Fibroblast of pulmonary artery (primary cell): ENCODE measurements around the gene FBLN1.
"Not testable (repeated sequence)": the region's sequence is repeated elsewhere in the genome, so short reads cannot be mapped to it uniquely, and the experiment has no call there.

Experiments
- DNase-seq: peaks from one replicate; pipeline ENCODE4 v3.0.0-alpha.2; 2010; ENCODE audit warnings: low read depth
- H3K4me3 ChIP-seq: replicated peaks from 2 replicates; pipeline ENCODE4 v1.5.1; 2011; ENCODE audit warnings: low read depth, mild to moderate bottlenecking, control low read depth, low read length, moderate library complexity
- TF ChIP-seq, protein P1 (sequence below): IDR thresholded peaks from 2 replicates; pipeline ENCODE4 v1.5.1; 2011; ENCODE audit warnings: mild to moderate bottlenecking, control low read depth, low read length, inconsistent platforms; ENCODE audit errors: missing control alignments

FBLN1 gene

GRCh38 chr22:45598596-45599217 lies 96.0 kb downstream of the FBLN1 start:
- H3K4me3 ChIP-seq: no peak overlapping the region
- TF ChIP-seq, protein P1, sequence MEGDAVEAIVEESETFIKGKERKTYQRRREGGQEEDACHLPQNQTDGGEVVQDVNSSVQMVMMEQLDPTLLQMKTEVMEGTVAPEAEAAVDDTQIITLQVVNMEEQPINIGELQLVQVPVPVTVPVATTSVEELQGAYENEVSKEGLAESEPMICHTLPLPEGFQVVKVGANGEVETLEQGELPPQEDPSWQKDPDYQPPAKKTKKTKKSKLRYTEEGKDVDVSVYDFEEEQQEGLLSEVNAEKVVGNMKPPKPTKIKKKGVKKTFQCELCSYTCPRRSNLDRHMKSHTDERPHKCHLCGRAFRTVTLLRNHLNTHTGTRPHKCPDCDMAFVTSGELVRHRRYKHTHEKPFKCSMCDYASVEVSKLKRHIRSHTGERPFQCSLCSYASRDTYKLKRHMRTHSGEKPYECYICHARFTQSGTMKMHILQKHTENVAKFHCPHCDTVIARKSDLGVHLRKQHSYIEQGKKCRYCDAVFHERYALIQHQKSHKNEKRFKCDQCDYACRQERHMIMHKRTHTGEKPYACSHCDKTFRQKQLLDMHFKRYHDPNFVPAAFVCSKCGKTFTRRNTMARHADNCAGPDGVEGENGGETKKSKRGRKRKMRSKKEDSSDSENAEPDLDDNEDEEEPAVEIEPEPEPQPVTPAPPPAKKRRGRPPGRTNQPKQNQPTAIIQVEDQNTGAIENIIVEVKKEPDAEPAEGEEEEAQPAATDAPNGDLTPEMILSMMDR: no peak
- no peak for DNase-seq

- TF ChIP-seq, protein P1: no peak
- H3K4me3 ChIP-seq: no peak overlapping the region
- no peak for DNase-seq
Observed at GRCh38 chr22:45599836-45600577, 97.3 kb downstream of the FBLN1 start.

DNA sequence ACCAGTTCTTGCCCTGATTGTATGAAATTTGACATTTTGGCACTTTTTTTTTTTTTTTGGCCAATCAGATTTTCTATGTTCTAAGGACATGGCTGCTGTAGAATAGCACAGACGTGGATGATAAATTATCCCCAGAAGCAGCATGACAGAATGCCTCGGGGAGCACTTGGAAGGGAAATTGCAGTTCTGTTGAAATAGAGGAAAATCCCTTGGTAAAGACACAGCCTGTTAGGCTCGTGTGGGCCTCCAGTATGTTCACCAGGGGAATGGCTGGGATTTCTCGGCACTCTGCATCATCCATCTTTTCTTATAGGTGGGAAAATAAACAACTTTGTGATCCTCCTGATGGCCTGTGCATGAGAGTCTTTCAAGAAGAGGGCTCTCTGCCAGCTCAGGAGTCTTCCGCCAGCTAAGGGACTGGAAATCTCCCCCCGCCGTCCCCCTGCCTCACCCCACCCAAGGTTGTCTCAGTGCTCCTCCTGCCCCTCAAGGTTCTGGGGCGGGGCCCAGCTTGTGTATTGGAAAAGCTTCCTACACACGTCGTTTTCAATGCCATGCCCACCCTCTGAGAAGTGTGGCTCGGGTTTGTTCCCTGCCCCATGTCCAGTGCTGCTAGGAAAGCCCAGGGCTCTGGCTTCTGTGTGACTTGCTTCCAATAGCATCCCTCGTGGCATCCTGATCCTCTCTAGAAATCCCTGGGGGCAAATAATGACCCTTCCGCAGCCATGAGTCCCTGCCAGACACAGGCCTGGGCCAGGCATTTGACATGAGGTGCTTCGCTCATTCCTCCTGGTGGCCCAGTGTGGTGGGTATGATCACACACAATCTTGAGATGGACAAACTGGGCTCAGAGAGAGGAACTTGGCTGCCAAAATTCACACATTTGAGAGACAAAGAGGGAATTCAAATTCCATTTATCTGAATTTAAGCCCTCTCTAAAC lies 98.4 kb downstream of the FBLN1 start:
- peak; percentile 76 for DNase-seq
- H3K4me3 ChIP-seq: no peak overlapping the region
- TF ChIP-seq, protein P1: no peak

DNA sequence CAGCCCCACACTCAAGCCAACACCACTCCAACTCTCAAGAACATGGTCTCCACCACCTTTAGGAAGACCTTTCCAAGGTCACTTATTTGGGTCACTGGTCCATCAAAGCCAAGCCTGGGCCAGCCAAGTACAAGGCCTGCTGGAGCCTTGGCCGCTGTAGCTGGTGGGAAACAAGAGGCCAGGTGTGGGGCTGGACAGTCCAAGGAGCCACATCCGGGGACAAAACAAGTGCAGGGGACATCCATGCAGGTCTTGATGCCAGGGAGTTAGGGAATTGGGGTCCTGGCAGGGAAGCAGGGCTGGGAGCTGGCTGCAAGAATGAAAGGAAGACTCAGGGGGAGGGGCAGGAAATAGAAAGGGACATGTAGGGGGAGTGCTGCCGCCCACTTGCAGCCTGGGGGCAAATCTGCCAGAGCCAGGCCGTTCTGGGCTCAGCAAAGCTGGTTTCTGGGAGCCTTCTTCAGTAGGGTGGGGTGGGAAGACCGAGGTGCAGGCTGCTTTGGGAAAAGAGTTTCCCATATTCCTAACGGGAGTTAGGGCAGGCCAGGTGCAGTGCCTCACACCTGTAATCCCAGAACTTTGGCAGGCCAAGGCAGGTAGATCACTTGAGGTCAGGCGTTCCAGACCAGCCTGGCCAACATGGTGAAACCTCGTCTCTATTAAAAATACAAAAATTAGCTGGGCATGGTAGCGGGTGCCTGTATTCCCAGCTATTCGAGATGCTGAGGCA lies 99.5 kb downstream of the FBLN1 start:
- TF ChIP-seq, protein P1: no peak
- no peak overlapping the region for H3K4me3 ChIP-seq
- no peak for DNase-seq

DNA sequence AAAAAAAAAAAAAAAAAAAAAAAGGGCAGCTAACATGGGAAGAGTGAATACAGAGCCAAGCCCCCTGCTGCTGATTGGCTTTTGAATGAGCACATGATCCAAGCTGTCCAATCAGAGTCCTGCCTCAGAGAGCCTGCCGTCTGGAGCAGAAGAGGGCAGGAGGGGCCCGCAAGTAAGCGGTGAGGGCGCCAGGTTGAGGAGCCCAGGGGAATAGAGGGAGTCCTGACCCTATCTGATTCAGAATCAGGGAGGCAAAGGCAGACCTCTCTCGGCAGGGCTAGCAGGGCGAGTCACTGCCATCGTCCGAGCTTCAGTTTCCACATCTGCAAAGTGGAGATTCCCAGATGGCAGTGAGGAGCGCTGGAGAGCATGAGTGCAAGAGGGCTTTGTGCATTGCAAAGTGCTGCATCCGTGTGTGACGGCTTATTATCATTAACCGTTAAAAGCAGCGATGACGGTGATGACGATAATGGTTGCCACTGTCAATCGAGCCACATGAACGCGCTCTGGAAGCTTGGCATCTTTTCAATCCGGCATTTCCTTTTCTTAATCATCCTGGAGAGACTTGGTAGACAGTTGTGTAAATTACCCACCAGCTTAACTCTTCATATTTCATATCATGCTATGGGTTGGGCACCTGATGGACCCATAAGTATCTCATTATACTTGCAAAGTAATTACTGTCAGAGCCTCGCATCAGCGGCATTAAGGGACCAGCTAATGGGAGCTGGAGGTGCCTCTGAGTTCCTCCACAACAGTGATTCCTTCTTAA lies 100.3 kb downstream of the FBLN1 start:
- H3K4me3 ChIP-seq: no peak overlapping the region
- TF ChIP-seq, protein P1: no peak
- DNase-seq: peak; percentile 17

- no peak for DNase-seq
- TF ChIP-seq, protein P1: no peak
- H3K4me3 ChIP-seq: no peak overlapping the region
Observed at GRCh38 chr22:45603619-45604018, 100.9 kb downstream of the FBLN1 start.

- DNase-seq, H3K4me3 ChIP-seq: not testable (repeated sequence)
Observed at GRCh38 chr22:45608045-45608444, 105.4 kb downstream of the FBLN1 start.
